GM20000 (cell line): Measurements from ENCODE around the gene SIRT7.

ENCODE experiments used
- DNase-seq: peaks from one replicate; pipeline ENCODE4 v3.0.0; 2012; ENCODE audit warnings: low spot score
- CTCF ChIP-seq: IDR thresholded peaks from 2 replicates; pipeline ENCODE4 v1.5.1; 2012; ENCODE audit warnings: mild to moderate bottlenecking, control low read depth; ENCODE audit errors: extremely low read depth, missing control alignments

Gene SIRT7

GRCh38 chr17:81898029-81898866 lies 19.7 kb downstream of the SIRT7 start:
- no peak for TF ChIP-seq CTCF
- no peak for DNase-seq

GRCh38 chr17:81895400-81895799 lies 22.6 kb downstream of the SIRT7 start:
- no peak for DNase-seq
- no peak for TF ChIP-seq CTCF

- TF ChIP-seq CTCF: no peak
- no peak for DNase-seq
These were observed 26.7 kb downstream of the SIRT7 start for GRCh38 chr17:81891303-81891552.

GRCh38 chr17:81890447-81891302 lies 27.3 kb downstream of the SIRT7 start:
- no peak for DNase-seq
- TF ChIP-seq CTCF: no peak

- DNase-seq: no peak
- no peak for TF ChIP-seq CTCF
These were observed 28.4 kb downstream of the SIRT7 start for GRCh38 chr17:81889602-81890001.

- no peak for TF ChIP-seq CTCF
- DNase-seq: no peak
These were observed 28.9 kb downstream of the SIRT7 start for GRCh38 chr17:81888988-81889595.
